ENCODE data around the gene CD164. TPM values are rescaled to one million over a fixed set of nuclear protein-coding genes. Genes with fewer than 3 reads are reported as not detected.

Gene CD164
- total and polyA plus RNA-seq, 8 donors: 266 to 314 (median 283) TPM

- peaks cover 12 to 51% of the 10 kb centered on the region in 2 donors for H3K4me1 ChIP-seq
- TF ChIP-seq CTCF (IDR thresholded peaks at IDR 0.05): no peak
These were observed 34.5 kb downstream of the CD164 start for GRCh38 chr6:109347779-109348178.

GRCh38 chr6:109345986-109346385, 36.3 kb downstream of the CD164 start:
- TF ChIP-seq CTCF (IDR thresholded peaks at IDR 0.05): no peak
- intact Hi-C loops (cut with DNase I): no loop called here
- no peak overlapping the region for H3K4me3 ChIP-seq
- no peak for DNase-seq
- no peaks in the 10 kb centered on the region for H3K36me3 ChIP-seq
- no peaks in the 10 kb centered on the region for H3K27me3 ChIP-seq
- H3K4me1 ChIP-seq: peaks cover 4 to 33% of the 10 kb centered on the region in 2 donors
- H3K27ac ChIP-seq: no peak overlapping the region
- H3K9me3 ChIP-seq: no peaks in the 10 kb centered on the region
- ATAC-seq: no peak

More at GRCh38 chr6:109347779-109348178, 34.5 kb downstream of the CD164 start:
- Histone ChIP-seq H3K27me3 (no peaks in the 10 kb centered on the region), H3K36me3 (no peaks in the 10 kb centered on the region), H3K27ac (no peak overlapping the region), H3K4me3 (no peak overlapping the region), H3K9me3 (no peaks in the 10 kb centered on the region)
- intact Hi-C loops (cut with DNase I): no loop called here
- ATAC-seq (no peak), DNase-seq (no peak)

- intact Hi-C loops (cut with DNase I): no loop called here
- no peaks in the 10 kb centered on the region for H3K27me3 ChIP-seq
- peak in 1 of 4 donors; percentile 56 for DNase-seq
These were observed 38.0 kb downstream of the CD164 start for GRCh38 chr6:109344226-109344625.

GRCh38 chr6:109343518-109343917, 38.7 kb downstream of the CD164 start:
- H3K9me3 ChIP-seq: no peaks in the 10 kb centered on the region
- peaks cover 0 to 11% of the 10 kb centered on the region in 2 donors for H3K4me1 ChIP-seq
- intact Hi-C loops (cut with DNase I): no loop called here
- no peaks in the 10 kb centered on the region for H3K36me3 ChIP-seq
- H3K27ac ChIP-seq: no peak overlapping the region
- DNase-seq: no peak
- no peaks in the 10 kb centered on the region for H3K27me3 ChIP-seq
- TF ChIP-seq CTCF (IDR thresholded peaks at IDR 0.05): no peak
- ATAC-seq: no peak
- H3K4me3 ChIP-seq: no peak overlapping the region

More at GRCh38 chr6:109344226-109344625, 38.0 kb downstream of the CD164 start:
- H3K36me3 ChIP-seq: no peaks in the 10 kb centered on the region
- no peak overlapping the region for H3K4me3 ChIP-seq
- no peak for TF ChIP-seq CTCF (IDR thresholded peaks at IDR 0.05)
- H3K27ac ChIP-seq: no peak overlapping the region
- ATAC-seq: peak; percentile 36
- peaks cover 0 to 16% of the 10 kb centered on the region in 2 donors for H3K4me1 ChIP-seq
- no peaks in the 10 kb centered on the region for H3K9me3 ChIP-seq

GRCh38 chr6:109342911-109343310, 39.4 kb downstream of the CD164 start:
- intact Hi-C loops (cut with DNase I): no loop called here
- no peak for TF ChIP-seq CTCF (IDR thresholded peaks at IDR 0.05)
- Histone ChIP-seq H3K27me3 (no peaks in the 10 kb centered on the region), H3K9me3 (no peaks in the 10 kb centered on the region), H3K4me1 (peaks cover 0 to 5% of the 10 kb centered on the region in 2 donors), H3K36me3 (no peaks in the 10 kb centered on the region), H3K4me3 (no peak overlapping the region), H3K27ac (no peak overlapping the region)
- no peak for DNase-seq
- no peak for ATAC-seq
